Cardiac muscle cell (in vitro differentiated cells and primary cell): Measurements from ENCODE around the gene PHF2. TPM values are rescaled to one million over a fixed set of nuclear protein-coding genes. Genes with fewer than 3 reads are reported as not detected.

ENCODE experiments used
- DNase-seq, 2 donors: peaks; one replicate each; pipeline versions ENCODE4 v3.0.0 to v3.0.0-alpha.2; 2010 to 2017; ENCODE audit warnings: low read depth in 1 of 2, low spot score in 1 of 2
- H3K27ac ChIP-seq: fragments of 200-600 bp; sonication (generic); 2 replicates; pipeline ENCODE4 v1.5.1; 2016
- H3K27me3 ChIP-seq: fragments of 200-600 bp; sonication (generic); 2 replicates; pipeline ENCODE4 v1.6.0; 2016; ENCODE audit warnings: control low read depth
- H3K36me3 ChIP-seq: fragments of 200-600 bp; sonication (generic); 2 replicates; pipeline ENCODE4 v1.5.1; 2016; ENCODE audit warnings: control low read depth
- H3K4me1 ChIP-seq: fragments of 200-600 bp; sonication (generic); 2 replicates; pipeline ENCODE4 v1.8.1; 2017; ENCODE audit warnings: low read depth, mild to moderate bottlenecking, mixed run types
- H3K4me3 ChIP-seq: fragments of 200-600 bp; sonication (generic); 2 replicates; pipeline ENCODE4 v1.5.1; 2016; ENCODE audit warnings: mild to moderate bottlenecking
- H3K9me3 ChIP-seq: fragments of 200-600 bp; sonication (generic); 2 replicates; pipeline ENCODE4 v1.5.1; 2017; ENCODE audit warnings: low read depth, mild to moderate bottlenecking, control low read depth
- polyA plus RNA-seq: library from polyadenylated mRNA; unstranded; fragments of >200 nt; fragmentation: Nextera tagmentation; extraction: Ambion mirVana; gene quantifications from 2 replicates; pipeline ENCODE4 v1.2.1, GENCODE V29; 2016
- total RNA-seq: library from RNA; depleted of rRNA; stranded (reverse); fragments of >200 nt; gene quantifications from 2 replicates; pipeline ENCODE4 v1.2.3, GENCODE V29; 2016
- TF ChIP-seq, protein P1 (sequence below): IDR thresholded peaks from 2 replicates; pipeline ENCODE4 v1.5.1; 2012; ENCODE audit warnings: low read depth, mild to moderate bottlenecking, low read length

Gene PHF2
- total and polyA plus RNA-seq, 2 experiments from 2014 or later = 14.1 to 33.7 TPM

DNA sequence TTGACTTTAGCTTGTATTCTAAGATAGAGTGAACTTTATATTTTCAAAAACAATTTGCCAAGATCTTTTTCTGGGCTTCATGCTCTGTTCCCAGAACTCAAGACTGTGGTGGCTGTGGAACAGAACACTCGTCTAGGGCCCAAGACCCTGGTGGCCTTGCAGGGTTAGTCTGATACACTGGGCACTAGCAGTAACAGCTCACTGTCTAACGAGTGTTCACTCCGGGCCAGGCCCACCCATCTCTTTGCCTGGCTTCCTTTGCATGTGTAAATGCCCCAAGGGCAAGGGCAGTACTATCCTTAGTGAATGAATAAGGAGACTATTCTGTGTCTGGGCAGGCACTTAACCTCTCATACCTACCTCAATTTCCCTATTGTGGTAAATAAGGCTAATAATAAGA, 47.4 kb downstream of the PHF2 start:
- no peaks in the 10 kb centered on the region for H3K9me3 ChIP-seq
- no peak overlapping the region for H3K27ac ChIP-seq
- no peaks in the 10 kb centered on the region for H3K36me3 ChIP-seq
- TF ChIP-seq, protein P1, sequence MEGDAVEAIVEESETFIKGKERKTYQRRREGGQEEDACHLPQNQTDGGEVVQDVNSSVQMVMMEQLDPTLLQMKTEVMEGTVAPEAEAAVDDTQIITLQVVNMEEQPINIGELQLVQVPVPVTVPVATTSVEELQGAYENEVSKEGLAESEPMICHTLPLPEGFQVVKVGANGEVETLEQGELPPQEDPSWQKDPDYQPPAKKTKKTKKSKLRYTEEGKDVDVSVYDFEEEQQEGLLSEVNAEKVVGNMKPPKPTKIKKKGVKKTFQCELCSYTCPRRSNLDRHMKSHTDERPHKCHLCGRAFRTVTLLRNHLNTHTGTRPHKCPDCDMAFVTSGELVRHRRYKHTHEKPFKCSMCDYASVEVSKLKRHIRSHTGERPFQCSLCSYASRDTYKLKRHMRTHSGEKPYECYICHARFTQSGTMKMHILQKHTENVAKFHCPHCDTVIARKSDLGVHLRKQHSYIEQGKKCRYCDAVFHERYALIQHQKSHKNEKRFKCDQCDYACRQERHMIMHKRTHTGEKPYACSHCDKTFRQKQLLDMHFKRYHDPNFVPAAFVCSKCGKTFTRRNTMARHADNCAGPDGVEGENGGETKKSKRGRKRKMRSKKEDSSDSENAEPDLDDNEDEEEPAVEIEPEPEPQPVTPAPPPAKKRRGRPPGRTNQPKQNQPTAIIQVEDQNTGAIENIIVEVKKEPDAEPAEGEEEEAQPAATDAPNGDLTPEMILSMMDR = no peak
- no peak overlapping the region for H3K4me3 ChIP-seq
- no peaks in the 10 kb centered on the region for H3K4me1 ChIP-seq
- DNase-seq = no peak
- no peaks in the 10 kb centered on the region for H3K27me3 ChIP-seq

DNA sequence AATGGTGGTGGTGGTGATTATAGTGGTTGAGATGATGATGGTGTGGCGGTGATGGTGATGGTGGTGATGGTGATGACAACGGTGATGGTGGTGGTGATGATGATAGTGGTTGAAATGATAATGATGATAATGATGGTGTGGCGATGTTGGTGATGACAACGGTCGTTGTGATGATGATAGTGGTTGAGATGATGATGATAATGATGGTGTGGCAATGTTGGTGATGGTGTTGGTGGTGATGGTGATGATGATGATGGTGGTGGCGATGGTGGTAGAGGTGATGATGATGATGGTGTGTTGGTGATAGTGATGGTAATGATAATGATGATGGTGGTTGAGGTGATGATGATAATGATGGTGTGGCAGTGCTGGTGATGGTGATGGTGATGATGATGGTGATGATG, 48.0 kb downstream of the PHF2 start:
- H3K9me3 ChIP-seq = no peaks in the 10 kb centered on the region
- no peak for DNase-seq
- no peak overlapping the region for H3K4me3 ChIP-seq
- TF ChIP-seq, protein P1 = no peak
- H3K36me3 ChIP-seq = no peaks in the 10 kb centered on the region
- no peaks in the 10 kb centered on the region for H3K27me3 ChIP-seq
- no peak overlapping the region for H3K27ac ChIP-seq
- no peaks in the 10 kb centered on the region for H3K4me1 ChIP-seq

DNA sequence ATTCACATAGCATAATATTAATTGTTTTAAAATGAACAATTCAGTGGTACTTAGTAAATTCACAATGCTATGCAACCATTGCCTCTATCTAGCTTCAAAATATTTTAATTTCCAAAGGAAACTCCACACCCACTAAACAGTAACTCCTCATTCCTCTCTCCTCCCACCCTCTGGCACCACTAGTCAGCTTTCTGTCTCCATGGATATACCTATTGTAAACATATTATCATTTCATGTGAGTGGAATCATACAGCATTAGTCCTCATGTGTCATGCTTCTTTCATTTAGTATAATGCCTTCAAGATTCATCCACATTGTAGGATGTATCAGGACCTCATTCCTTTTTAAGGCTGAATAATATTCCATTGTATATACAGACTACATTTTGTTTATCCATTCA, 48.6 kb downstream of the PHF2 start:
- no peak overlapping the region for H3K27ac ChIP-seq
- no peak for DNase-seq
- TF ChIP-seq, protein P1 = no peak
- H3K9me3 ChIP-seq = no peaks in the 10 kb centered on the region
- no peak overlapping the region for H3K4me3 ChIP-seq
- H3K4me1 ChIP-seq = no peaks in the 10 kb centered on the region
- no peaks in the 10 kb centered on the region for H3K27me3 ChIP-seq
- no peaks in the 10 kb centered on the region for H3K36me3 ChIP-seq

DNA sequence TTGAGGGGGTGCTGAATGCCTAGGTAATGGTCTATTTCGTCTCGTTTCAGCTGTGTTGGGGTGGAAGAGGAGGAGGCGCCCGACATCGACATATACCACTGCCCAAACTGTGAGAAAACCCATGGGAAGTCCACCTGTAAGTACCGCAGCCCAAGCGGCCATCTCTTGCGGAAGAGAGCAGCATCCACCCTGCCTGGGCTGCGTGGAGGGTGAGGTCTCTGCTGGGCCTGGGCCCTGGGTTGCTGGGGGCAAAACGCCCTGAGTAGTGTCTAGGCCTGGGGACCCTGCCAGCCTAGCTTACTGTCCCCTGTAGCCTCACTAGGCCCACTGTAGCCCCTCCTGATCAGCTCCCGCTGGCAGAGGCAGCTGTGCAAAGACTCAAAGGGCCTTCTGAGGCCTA, 53.5 kb downstream of the PHF2 start:
- Histone ChIP-seq H3K4me3 (no peak overlapping the region), H3K36me3 (no peaks in the 10 kb centered on the region), H3K27me3 (no peaks in the 10 kb centered on the region), H3K9me3 (no peaks in the 10 kb centered on the region), H3K4me1 (no peaks in the 10 kb centered on the region), H3K27ac (no peak overlapping the region)
- TF ChIP-seq, protein P1 = no peak
- DNase-seq = no peak

DNA sequence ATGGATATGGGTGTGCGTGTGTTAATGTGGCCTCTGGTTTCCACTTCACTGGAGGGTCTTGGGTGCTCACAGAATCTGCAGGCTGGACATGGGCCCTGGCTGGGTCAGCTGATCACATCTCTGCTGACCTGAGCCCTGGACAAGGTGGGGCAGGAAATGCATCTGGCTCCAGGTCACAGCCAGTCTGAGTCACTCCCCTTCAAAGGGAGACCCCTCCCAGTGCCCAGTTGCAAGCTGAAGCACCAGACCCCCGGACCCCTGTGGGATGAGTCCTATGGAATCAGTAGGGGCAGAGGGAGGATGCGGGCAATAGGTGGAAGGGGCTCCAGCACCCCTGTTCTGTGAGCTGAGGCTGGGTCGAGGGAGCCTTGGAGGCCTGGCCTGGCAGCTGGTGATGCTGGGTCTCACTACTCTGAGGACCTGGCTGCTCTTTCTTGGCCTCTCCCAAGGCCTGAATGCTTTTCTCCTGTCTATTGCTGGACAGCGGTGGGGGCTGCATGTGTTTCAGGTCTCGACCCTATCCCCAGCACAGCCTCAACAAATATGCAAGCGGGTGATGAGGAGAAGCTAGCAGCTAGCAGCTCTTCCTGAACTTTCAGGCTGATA, 54.5 kb downstream of the PHF2 start:
- Histone ChIP-seq H3K4me1 (no peaks in the 10 kb centered on the region), H3K4me3 (no peak overlapping the region), H3K27ac (no peak overlapping the region), H3K36me3 (no peaks in the 10 kb centered on the region), H3K27me3 (no peaks in the 10 kb centered on the region), H3K9me3 (no peaks in the 10 kb centered on the region)
- TF ChIP-seq, protein P1 = no peak
- no peak for DNase-seq
